Measurements from ENCODE around the gene STXBP3.
A peak's percentile ranks its signal among the peaks of the same experiment; 100 is the strongest.

STXBP3 gene

DNA sequence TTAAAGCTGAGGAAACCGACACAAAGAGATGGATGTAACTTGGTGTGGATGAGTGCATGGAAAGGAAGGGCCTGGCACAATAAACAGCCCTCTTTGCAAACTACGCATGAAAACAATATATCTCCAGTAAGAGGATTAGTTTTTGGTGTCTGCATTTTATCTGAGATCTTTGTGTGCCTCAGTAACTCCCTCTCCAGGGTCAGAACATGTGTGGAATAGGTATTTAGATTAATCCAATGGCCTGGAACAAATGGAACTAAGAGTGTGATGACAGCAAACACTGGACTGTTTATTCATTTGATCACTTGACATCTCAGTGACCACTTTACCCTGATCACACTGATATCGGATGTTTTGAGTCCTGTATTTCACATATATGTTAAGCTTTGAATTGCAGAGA lies 65.1 kb downstream of the STXBP3 start:
- no peak for DNase-seq

DNA sequence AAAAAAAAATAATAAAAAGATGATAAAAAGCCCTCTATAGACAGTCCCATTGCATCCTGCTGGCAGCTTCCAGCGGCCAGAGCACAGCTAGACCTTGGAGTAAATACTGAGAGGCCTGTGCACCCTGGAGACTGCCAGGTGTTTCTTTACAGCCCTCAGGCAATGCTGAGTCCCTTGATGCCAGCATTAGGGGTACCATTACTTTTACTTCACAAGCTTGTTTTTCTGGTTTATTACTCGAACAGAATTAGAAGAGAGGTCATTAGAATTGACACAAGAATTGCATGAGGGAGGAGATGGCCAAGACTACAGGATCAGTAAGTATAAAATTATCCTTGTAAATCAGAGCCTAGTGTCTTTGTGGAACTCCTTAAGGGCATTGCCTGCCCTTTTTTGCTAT lies 66.9 kb downstream of the STXBP3 start:
- DNase-seq = no peak

DNA sequence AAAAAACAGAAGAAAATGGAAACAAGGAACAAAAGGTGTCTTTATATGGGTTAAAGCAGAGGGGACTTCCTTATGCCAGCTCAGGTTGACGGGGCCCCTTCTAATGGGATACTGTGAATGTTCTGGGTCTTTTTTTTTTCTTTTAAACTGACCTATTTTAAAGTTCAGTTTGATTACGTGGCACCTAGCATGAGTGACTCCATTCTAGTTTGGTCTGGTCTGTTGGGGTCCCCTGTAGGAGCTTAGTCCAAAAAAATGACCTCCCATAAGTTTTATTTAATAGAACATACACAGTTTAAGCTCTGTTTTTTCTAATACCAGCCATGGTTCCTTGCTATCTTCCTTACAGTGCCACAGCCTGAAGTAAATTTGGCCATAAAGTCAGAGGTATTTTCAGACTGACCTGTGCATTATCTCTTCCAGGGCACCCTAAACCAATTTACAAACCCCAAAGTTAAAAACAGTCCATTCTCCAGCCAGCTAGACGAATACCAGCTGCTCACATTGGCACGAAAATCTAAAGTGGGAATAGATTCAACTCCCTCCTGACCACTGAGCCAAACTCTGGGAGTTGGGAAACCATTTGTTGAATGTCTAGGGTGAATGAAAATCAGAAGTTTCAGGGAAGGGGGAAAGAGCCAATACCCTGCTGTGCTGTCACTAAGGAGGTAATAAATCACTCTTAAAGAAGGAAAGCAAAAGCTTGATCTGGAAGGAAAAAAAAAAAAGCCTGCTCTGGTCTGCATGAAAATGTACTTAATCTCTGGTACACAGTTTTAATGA lies 68.1 kb downstream of the STXBP3 start:
- DNase-seq = no peak

DNA sequence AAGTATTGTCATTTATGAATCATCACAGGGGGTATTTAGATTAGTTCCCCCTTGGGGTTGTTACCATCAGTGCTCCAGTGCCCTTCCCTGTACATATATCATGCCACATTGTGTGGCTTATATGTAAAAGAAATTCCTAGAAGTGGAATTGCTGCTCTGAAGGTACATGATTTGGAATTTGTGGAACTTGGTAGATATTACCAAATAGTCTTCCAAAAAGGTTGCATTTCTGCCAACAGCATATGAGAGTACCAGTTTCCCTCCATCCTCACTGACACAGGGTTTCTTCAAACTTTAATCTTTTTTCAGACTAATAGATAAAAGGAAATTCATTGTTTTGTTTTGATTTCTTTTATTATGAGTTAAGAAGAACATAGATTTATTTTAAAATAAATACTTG lies 69.1 kb downstream of the STXBP3 start:
- DNase-seq = no peak

DNA sequence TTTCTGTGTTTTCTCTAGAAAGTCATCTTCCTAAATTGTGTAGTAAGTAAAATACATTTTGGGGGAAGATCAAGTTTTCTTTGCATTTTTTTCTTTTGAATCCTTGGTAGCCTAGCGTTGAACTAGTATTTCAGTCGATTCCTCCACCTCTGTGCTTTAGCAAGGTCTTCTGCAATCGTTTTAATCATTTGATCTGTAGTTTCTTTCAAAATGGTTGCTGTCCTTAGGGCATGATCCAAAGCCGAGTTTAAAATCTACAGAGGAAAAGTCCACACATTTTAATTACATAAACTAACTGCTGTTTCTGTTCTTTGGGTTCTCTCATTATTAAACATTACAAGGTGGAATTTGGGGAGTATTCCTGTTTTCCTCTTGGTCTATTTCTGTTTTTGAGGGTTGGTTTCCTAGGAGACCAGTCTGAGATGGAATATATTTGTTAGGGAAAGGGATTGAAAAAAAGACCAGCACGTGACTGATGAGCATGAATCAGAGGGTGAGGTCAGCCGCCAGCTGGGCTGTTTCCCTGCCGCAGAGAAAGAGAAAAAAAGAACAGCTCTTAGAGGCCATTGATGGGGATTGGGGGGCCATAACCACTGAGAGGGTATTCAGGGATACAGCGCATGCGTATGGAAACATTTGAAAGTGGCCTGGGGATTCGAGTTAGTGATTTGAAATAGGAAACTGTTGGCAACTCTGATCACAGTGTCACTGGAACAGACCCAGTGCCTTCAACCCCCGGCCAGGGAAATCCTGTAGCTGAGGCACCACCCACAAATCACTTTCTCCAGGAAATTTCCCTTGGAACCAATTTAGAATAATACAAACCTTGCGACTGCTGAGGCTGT lies 69.8 kb downstream of the STXBP3 start:
- peak; percentile 76 for DNase-seq

DNA sequence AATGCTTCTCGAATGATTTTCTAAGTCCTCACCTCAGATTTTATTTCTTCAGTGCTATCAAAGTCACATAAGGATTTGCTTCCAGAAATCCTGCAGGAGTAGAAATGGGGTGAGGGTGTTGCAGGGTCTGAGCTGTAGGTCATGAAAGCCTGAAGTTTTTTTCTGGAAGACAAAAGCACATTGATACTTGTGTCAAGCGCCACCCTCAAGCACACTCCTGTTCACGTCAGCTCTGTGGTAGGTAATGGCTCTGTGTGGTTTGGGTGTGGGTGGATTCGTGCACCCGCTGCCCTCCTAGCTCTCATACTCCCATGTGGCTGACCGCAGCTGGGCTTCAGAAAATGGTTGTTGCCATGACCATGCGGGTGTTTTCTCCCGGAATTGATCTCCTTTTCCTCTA lies 70.5 kb downstream of the STXBP3 start:
- DNase-seq = no peak

DNA sequence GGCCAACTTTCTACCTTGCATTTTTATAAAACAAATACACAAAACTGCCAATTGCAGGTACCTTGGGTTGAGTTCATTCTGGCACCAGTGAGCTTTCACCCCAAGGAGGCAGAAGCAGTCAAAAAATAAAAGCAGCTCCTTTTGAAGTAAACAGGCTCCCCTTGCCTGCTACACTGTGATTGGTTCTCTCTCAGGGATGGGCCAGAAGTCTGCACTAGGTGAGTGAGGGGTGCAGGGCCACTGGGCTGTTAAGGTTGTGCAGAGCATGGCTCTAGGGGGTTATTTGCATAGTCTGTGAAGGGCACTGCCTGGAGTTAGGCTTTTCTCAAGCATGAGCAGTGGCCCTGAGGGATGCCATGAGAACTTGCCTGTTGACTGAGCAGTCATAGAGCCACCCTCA lies 71.3 kb downstream of the STXBP3 start:
- DNase-seq = no peak

DNA sequence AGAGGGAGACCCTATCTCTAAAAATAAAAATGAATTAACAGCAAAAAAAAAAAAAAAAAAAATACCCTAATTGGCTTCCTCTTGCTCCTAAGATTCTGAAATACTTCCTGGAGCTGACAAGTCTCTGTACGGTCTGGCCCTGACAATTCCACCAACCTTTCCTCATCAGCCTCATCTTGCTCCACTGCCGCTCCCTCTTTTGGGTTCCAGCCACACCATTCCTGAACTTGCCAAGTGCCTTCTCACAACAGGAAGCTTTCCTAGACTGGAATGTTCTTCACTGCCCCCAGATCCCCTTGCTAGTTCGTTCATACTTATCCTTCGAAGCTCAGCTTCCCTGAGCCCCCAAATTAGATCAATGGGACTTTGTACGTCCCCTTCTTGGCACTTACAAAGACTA lies 73.4 kb downstream of the STXBP3 start:
- DNase-seq = no peak

DNA sequence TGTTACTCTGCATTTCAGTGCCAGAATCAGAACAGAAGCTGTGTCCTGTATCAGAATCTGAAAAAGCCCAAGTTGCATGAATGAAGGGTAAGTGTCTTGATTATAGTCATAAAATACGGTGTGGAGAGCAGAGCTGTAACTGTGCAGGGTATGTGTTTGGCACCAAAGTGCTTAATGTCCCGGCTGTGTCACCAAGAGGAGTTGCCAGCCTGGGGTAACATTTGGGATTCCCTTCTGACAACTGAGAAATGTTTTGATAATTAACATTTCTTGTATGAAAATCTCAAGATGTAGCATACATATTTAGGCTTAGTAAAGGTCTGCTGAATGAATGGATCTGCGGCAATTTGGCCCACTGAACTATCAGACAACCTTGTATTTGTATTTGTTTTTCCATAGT lies 77.2 kb downstream of the STXBP3 start:
- no peak for DNase-seq

DNA sequence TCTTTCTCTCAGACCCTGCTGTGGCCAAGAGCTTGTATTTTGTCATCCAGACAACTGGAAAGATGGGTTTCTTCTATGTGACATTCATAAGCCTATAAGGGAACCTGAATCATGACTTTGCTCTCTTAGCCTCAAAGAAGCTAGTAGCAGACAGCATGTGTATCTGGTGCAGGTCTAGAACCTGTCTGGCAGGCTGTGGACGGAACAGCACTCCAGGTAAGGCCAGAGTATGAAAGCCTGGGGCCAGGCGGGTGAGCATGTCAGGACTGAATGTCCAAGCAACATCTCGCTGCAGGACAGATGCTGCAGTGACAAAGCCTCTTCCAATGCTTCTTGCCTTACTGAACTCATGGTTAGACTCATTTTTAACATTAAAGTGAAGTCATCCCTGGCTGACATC lies 77.6 kb downstream of the STXBP3 start:
- DNase-seq = no peak

DNA sequence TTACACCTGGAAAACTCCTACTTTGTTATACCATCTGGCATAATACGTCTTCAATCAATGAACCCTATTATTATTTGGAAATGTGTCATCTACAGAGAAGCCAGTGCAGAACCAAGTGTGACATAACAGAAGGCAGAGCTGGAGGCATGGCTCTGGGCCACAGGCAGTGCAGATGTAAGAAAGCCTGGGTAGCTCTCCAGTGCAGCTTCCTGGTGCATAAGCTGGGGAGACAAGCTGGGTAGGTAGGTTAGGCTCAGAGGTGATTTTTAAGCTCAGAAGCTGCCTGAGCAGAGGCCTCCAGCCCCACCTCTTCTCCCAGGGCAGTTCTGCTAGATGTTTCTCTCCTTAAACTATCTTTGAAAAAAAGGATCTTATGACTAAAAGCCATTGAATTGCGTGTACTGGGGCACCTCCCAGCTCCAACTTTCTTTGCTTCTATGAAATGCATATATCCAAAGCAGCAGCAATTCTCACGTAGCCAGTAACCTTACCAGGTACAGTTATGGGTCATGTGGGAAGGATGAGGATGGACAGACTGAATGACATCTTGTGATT lies 79.7 kb downstream of the STXBP3 start:
- DNase-seq = no peak

DNA sequence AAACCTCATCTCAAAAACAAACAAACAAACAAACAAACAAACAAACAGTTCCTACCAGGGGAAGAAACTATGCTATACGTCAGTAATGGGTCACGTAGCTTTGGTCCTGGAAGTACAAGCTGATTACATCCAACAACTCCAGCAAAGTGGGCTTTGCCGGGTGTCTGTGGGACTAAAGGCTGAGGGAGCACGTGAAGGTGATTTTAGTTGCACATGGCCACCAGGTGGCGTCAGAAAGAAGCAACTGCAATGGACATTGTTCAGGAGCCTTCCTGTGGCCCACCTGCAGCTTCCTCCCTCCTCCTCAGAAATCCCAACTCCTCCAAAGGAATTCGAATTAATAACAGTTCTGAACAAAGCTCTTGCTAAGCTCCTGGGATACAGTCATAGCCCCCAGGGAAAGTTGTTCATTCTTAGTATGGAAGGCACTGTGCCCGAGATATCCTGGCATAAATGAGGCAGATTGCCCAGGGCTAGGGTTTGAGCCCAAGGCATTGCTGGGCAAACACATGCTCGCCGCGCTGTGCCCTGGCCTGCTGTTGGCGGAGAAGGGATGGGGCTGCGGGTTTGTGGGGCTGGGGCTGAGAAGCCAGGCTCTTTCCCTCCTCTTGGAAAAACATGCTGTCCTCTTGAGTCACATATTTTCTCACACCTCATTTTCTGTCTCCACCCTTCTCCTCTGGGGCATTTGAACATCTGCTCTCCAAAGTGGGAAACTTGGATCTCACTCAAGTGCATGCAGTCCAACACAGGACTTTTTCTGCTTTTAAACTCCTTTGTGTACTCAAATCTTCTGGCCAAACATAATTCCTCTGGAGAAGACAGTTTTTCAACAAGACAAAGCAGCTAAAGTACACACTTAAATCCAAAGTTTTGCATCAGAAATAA lies 81.8 kb downstream of the STXBP3 start:
- peak; percentile 84 for DNase-seq

DNA sequence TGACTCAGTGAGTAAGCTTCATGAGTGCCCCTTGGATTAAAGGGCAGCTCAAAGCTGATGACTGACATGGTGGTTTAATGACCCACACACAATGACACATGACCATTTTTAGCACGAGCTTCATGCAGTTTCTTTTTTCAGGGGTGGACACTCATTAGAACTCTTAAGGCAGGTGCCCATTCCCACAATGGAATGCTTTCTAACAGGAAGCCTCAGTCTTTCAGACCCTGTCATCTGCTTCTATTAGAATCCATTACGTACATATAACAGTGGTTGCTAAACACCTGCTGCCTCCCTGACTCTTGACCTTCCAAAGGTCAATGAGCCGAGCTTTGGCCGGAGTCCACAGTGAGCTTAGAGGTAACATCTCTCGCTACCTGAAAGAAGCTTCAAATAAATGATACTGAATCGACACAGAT lies 83.0 kb downstream of the STXBP3 start:
- DNase-seq = no peak

DNA sequence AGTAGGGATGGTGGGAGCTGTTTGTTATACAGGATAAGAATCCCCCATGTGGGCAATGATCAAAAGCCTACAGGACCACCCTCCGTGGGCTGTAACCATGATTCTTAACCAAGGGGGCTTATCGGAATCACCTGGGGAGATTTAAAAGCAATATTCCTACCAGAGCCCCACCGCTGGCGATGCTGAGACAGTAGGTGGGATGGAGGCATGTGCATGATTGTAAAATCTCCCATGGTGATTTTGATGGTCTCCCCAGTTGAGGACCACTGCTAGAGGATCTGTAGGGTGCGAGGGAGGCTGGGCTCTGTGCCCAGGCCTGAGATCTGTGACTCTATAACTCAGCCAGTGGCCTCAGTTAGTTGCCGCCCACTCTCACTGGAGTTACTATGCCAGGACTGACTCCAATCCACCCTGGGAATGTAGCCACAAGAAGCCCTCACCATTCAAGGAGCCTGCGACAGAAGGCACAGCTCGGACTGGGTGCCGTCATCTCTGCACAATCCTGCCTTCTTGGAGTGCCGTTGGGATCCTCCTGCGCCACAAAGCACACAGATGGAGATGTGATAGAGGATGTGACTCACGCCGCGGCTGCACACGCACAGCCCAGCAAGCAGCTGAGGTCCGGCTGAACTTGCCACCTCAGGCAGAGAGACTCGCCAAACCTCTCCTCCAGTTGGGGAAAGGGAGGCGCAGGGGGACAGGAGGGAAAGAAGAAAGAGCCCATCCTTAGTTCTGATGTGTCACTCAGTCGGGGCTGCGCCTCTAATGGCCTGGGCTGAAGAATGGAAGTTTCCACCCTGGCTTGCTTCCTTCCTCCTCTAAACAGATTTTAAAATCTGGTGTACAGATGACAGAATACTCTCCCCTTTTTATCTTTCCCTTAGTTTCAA lies 83.9 kb downstream of the STXBP3 start:
- DNase-seq = peak; percentile 77

DNA sequence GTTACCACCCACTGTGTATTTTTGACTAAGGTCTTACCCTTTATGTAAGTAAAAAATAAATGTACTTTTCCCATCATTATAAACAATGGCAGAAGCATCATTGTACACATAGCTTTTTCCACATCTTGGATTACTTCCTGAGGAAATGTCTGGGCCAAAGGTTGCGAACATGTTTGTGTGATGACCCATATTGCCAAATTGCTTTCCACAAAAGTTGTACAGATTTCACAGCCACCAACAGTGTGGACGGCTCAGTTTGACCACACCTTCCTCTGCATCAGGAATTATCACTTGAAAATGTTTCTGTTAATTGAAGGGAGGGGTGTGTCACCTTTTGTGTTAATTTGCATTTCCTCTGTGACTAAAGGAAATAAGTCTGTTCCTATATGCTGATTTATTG lies 84.8 kb downstream of the STXBP3 start:
- DNase-seq = no peak

DNA sequence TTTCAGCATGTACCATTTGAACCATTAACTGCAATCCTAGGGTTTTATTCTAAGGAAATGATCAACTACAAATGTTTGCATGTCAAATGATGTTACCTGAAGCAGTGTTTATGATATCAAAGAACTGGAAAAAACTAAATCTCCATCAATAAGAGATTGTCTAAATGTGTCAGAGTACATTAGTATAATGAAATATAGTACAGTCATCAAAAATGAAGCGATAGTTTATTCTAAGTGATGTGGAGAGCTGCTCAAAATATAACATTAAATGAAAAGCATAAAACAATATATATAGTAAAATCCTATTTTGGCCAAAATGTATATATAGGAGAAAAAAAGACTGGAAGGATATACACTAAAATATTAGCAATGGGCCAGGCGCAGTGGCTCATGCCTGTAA lies 86.5 kb downstream of the STXBP3 start:
- DNase-seq = no peak

DNA sequence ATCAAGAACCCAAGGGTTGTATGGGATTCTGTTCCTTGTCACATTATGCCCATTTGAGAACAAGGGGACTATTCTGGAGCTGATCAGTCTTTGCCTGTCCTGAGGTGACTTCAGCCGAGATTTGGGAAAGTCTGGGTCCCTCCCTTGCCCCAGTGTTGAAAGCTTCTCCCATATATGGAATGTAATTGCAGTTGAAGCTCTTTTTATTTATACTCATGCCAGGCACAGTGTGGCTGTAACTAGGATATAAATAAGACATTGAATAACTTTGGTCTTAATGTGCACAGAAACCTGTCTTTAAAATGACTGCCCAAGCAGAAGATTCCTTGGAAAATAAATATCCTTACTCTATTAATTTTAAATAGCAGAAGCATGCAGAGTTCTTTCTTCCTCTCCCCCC lies 95.2 kb downstream of the STXBP3 start:
- no peak for DNase-seq

DNA sequence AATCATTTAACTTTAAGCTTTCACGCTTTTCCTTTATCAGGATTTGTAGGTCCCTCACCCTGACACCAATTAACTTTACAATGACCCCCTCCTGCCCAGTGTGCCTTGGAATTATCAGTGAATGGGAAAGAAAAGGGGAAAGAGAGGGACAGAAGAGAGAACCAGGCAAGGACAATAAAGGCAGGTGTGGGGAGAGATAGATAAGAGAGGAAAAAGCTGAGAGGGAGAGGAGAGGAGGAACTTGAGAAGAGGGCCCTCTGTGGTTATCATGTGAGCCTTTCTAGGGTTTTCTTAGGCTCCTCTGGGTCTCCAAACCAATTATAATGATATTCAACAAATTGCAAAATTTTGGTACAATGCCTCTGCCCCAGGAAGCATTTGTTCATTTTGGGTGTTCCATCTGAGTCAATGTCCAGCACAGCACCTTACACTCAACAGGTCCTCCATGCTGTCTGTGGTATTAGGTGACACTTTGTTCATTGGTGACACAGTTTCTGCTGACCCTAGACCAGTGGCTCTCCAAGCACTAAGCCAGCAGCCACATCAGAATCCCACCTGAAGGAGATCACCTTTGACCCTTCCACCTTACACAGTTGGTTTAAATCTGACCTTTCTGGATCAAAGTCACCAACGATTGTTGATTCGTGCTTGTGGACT lies 96.2 kb downstream of the STXBP3 start:
- no peak for DNase-seq

DNA sequence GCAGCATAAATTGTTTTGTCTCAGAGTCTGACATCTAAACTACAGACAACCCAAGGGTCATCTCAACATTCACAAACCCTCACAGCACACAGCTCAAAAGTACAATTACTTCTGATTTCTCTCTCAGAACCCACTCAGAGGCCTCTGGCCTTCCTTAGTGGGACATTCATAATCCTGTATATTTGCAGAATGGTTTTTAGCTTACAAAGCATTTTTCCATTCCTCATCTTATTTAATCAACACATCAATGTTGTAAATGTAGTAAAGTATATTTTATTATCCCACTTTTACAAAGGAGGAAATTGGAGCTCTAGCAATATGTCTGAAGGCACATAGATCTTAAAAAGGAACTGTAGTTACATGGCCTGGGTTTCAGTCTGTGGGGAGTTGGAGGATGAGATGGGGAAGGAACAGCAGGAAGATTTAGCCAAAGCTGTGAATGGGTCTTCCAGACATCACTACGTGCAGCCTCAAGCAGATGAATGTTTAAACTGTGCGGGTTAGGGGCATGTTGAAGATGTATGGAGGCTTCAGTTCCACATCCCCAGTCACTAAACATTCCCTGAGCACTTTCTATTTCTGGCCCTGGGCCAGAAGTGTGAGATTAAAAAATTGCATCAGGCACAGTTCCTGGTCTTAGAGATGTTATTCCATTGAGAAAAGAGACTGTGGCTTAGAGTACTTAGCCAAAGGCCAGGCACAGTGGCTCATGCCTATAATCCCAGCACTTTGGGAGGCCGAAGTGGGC lies 97.1 kb downstream of the STXBP3 start:
- DNase-seq = no peak

DNA sequence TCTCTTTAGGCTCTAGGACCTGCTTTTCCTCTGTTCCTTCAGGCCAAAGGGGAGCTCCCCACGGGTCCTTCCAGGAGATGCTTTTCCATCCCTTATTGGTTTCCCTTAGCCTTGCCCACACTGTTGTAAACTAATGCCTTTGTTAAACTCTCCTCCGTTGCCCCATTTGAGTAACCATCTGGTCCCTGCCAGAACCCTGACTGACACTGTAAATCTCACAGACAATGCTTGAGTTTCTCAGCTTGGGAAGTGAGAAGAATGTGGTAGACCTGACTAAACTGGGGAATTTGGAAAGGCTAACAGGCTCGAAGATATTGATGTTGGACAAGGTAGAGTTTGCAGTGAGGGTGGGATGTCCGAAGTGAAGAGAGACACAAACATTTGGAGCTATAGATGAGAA lies 99.0 kb downstream of the STXBP3 start:
- DNase-seq = no peak

DNA sequence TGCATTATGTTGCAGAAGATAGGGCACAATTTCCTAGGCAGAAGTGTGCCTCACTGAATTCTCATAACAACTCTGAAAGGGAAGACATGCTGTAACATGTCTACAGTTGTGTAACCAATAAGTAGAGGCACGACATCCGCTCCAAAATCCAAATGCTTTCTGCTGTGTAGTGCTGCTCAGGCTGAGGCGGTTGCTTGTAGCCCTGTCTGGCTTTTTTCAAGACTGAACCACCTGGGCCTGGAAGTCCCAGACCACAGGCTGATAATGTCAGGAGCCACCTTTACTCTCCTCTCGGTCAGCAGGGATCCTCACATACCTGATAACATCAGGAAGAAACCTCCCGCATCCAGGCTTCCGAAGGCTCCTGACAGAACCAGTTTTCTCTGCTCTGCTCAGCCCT lies 99.5 kb downstream of the STXBP3 start:
- DNase-seq = no peak

All from T1000 (cell line).